HCT116 (cell line): ENCODE measurements around the gene ZDHHC9. TPM values are rescaled to one million over a fixed set of nuclear protein-coding genes. Genes with fewer than 3 reads are reported as not detected.

ENCODE experiments used
- ATAC-seq: fragments of 200-7000 bp; cut with Tn5 transposase; 2 replicates; pipeline ENCODE4 v1.9.1; 2020; ENCODE audit warnings: mild to moderate bottlenecking, moderate library complexity
- BruUV-seq: library from RNA; stranded (reverse); fragments of 400-500 nt; replicated peaks from 2 replicates; lab custom pipeline; 2021; lab: Mats Ljungman, UMichigan
- CTCF ChIA-PET: fragments of 300-600 bp; sonication (Branson Sonifier 250); formaldehyde crosslinking; loops from one replicate; lab custom pipeline; 2021; ENCODE audit warnings: antibody characterized with exemption; lab: Charles Lee
- POLR2A ChIA-PET: fragments of 300-600, 350-600 bp; sonication (Branson Sonifier 250); formaldehyde crosslinking; loops from one replicate; lab custom pipeline; 2021; ENCODE audit warnings: antibody characterized with exemption; lab: Charles Lee
- RAD21 ChIA-PET, 2 experiments: fragments of 300-600 bp; sonication (Branson Sonifier 250); formaldehyde crosslinking; loops; one replicate each; lab custom pipeline; 2023; ENCODE audit warnings: low total read pairs in 2 of 2; ENCODE audit not compliant: uncharacterized antibody in 2 of 2, unreplicated experiment in 2 of 2, low non-redundant PET in 1 of 2; lab: Charles Lee
- DNase-seq: peaks from one replicate; pipeline ENCODE4 v3.0.0-alpha.2; 2010; ENCODE audit warnings: low read depth, low spot score
- H2AFZ ChIP-seq: fragments of 200-600 bp; shearing (Covaris generic), sonication (generic); 2 replicates; pipeline ENCODE4 v1.6.1; 2017; ENCODE audit warnings: low read depth, mixed run types, mixed read lengths, antibody characterized with exemption, low read length; ENCODE audit not compliant: poor library complexity, severe bottlenecking
- H3K27ac ChIP-seq: 2 replicates; pipeline ENCODE4 v1.5.1; 2012; ENCODE audit warnings: low read depth, low read length
- H3K27me3 ChIP-seq: fragments of 200-600 bp; sonication (generic); 2 replicates; pipeline ENCODE4 v1.6.1; 2016; ENCODE audit warnings: mixed run types, low read length, mixed read lengths; ENCODE audit not compliant: insufficient read depth
- H3K36me3 ChIP-seq, 2 experiments: fragments of 200-500 bp in 1 of 2; fragments of 200-600 bp in 1 of 2; sonication (Bioruptor generic) in 1 of 2; sonication (generic) in 1 of 2; 2 replicates each; pipeline versions ENCODE4 v1.5.1 to v1.6.1; 2014 to 2016; ENCODE audit warnings: low read length in 2 of 2, inconsistent platforms in 1 of 2, mixed read lengths in 1 of 2, mixed run types in 1 of 2; ENCODE audit not compliant: insufficient read depth in 2 of 2, control insufficient read depth in 1 of 2
- H3K4me1 ChIP-seq, 2 experiments: fragments of 200-600 bp in 1 of 2; sonication (generic) in 1 of 2; 2 replicates each; pipeline versions ENCODE4 v1.5.1 to v1.6.1; 2012 to 2017; ENCODE audit warnings: low read length in 2 of 2, inconsistent platforms in 1 of 2, mild to moderate bottlenecking in 1 of 2, mixed read lengths in 1 of 2, mixed run types in 1 of 2, moderate library complexity in 1 of 2; ENCODE audit not compliant: insufficient read depth in 2 of 2, control insufficient read depth in 1 of 2
- H3K4me2 ChIP-seq: fragments of 200-600 bp; sonication (generic); 2 replicates; pipeline ENCODE4 v1.6.1; 2017; ENCODE audit warnings: mixed run types, low read length, mixed read lengths
- H3K4me3 ChIP-seq, 2 experiments: fragments of 200-600 bp in 1 of 2; sonication (generic) in 1 of 2; replicated peaks in 1 of 2; 2 replicates each; pipeline ENCODE4 v1.5.1; 2011 to 2016; ENCODE audit warnings: low read length in 2 of 2, control low read depth in 1 of 2, low read depth in 1 of 2, mild to moderate bottlenecking in 1 of 2, mixed read lengths in 1 of 2, mixed run types in 1 of 2
- H3K79me2 ChIP-seq: fragments of 200-600 bp; sonication (generic); 2 replicates; pipeline ENCODE4 v1.6.1; 2017; ENCODE audit warnings: mild to moderate bottlenecking, mixed run types, low read length, moderate library complexity, mixed read lengths; ENCODE audit not compliant: insufficient read depth
- H3K9ac ChIP-seq: fragments of 200-600 bp; sonication (generic); 2 replicates; pipeline ENCODE4 v1.6.1; 2016; ENCODE audit warnings: low read length, mixed read lengths
- H3K9me2 ChIP-seq: fragments of 200-600 bp; sonication (generic), shearing (Covaris generic); 2 replicates; pipeline ENCODE4 v1.6.1; 2017; ENCODE audit warnings: mixed run types, mild to moderate bottlenecking, moderate library complexity; ENCODE audit not compliant: insufficient read depth
- H3K9me3 ChIP-seq, 2 experiments: fragments of 200-500 bp in 1 of 2; fragments of 200-600 bp in 1 of 2; sonication (Bioruptor generic) in 1 of 2; sonication (generic) in 1 of 2; 2 replicates each; pipeline ENCODE4 v1.6.1; 2014 to 2017; ENCODE audit warnings: low read length in 2 of 2, mixed read lengths in 2 of 2, inconsistent platforms in 1 of 2, low read depth in 1 of 2, mild to moderate bottlenecking in 1 of 2, mixed run types in 1 of 2, moderate library complexity in 1 of 2; ENCODE audit not compliant: control insufficient read depth in 1 of 2, insufficient read depth in 1 of 2
- H4K20me1 ChIP-seq: fragments of 200-600 bp; sonication (generic), shearing (Covaris generic); 2 replicates; pipeline ENCODE4 v1.6.1; 2017; ENCODE audit warnings: mixed run types, mild to moderate bottlenecking, moderate library complexity; ENCODE audit not compliant: insufficient read depth
- ATF3 ChIP-seq: IDR thresholded peaks from 2 replicates; pipeline ENCODE4 v1.6.1; 2012
- CEBPB ChIP-seq: IDR thresholded peaks from 2 replicates; pipeline ENCODE4 v1.6.1; 2012; ENCODE audit warnings: low read depth
- CTCF ChIP-seq, 3 experiments: fragments of 200-600 bp in 1 of 3; sonication (generic) in 1 of 3; IDR thresholded peaks in 2 of 3; conservative IDR thresholded peaks in 1 of 3; 2 replicates each; pipeline ENCODE4 v1.5.1; 2012 to 2017; ENCODE audit warnings: low read depth in 2 of 3, low read length in 2 of 3, antibody characterized with exemption in 1 of 3, borderline replicate concordance in 1 of 3, control low read depth in 1 of 3, mild to moderate bottlenecking in 1 of 3, mixed read lengths in 1 of 3, mixed run types in 1 of 3, moderate library complexity in 1 of 3; ENCODE audit not compliant: insufficient read depth in 1 of 3
- ELF1 ChIP-seq: IDR thresholded peaks from 2 replicates; pipeline ENCODE4 v1.6.1; 2012; ENCODE audit warnings: low read depth, borderline replicate concordance
- EZH2 ChIP-seq: fragments of 200-600 bp; sonication (generic); IDR thresholded peaks from 2 replicates; pipeline ENCODE4 v1.6.1; 2017; ENCODE audit warnings: antibody characterized with exemption, mixed run types
- EZH2phosphoT487 ChIP-seq: fragments of 200-600 bp; IDR thresholded peaks from 2 replicates; pipeline ENCODE4 v1.6.1; 2018; ENCODE audit warnings: antibody characterized with exemption, borderline replicate concordance
- FOSL1 ChIP-seq: IDR thresholded peaks from 2 replicates; pipeline ENCODE4 v1.6.1; 2012; ENCODE audit warnings: low read depth
- JUND ChIP-seq: IDR thresholded peaks from 2 replicates; pipeline ENCODE4 v1.6.1; 2012
- POLR2AphosphoS5 ChIP-seq: IDR thresholded peaks from 2 replicates; pipeline ENCODE4 v1.6.1; 2011; ENCODE audit warnings: mild to moderate bottlenecking, low read depth, low read length, moderate library complexity
- RAD21 ChIP-seq: IDR thresholded peaks from 2 replicates; pipeline ENCODE4 v1.6.1; 2012; ENCODE audit warnings: low read depth, mild to moderate bottlenecking
- REST ChIP-seq: IDR thresholded peaks from 2 replicates; pipeline ENCODE4 v1.6.1; 2012; ENCODE audit warnings: low read depth
- SIN3A ChIP-seq: IDR thresholded peaks from 2 replicates; pipeline ENCODE4 v1.6.1; 2012; ENCODE audit warnings: low read depth
- SP1 ChIP-seq: IDR thresholded peaks from 2 replicates; pipeline ENCODE4 v1.6.1; 2012; ENCODE audit warnings: low read depth
- TCF7L2 ChIP-seq: IDR thresholded peaks from 2 replicates; pipeline ENCODE4 v1.7.0; 2011; ENCODE audit warnings: borderline replicate concordance, inconsistent platforms; ENCODE audit not compliant: insufficient read depth, insufficient read length; ENCODE audit errors: extremely low read depth
- ZBTB33 ChIP-seq: IDR thresholded peaks from 2 replicates; pipeline ENCODE4 v1.6.1; 2011; ENCODE audit warnings: mild to moderate bottlenecking, low read length, moderate library complexity; ENCODE audit not compliant: insufficient replicate concordance; ENCODE audit errors: extremely low read depth
- ZFX ChIP-seq: fragments of 450-650 bp; IDR thresholded peaks from 2 replicates; pipeline ENCODE4 v1.6.1; 2017
- ZNF274 ChIP-seq: fragments of 200-500 bp; sonication (Bioruptor generic); IDR thresholded peaks from 2 replicates; pipeline ENCODE4 v1.6.1; 2014; ENCODE audit warnings: mild to moderate bottlenecking, low read depth, low read length, inconsistent platforms
- intact Hi-C: fragments of 100-400 bp; cut with micrococcal nuclease; formaldehyde crosslinking; loops from 2 replicates; pipeline ENCODE4 v1.10.0; 2022
- total RNA-seq: library from RNA; stranded (reverse); gene quantifications from one replicate; pipeline ENCODE4 v1.2.1, GENCODE V29; 2021; ENCODE audit not compliant: unreplicated experiment

ZDHHC9 gene
- total RNA-seq, 1 experiment from 2014 or later: 18.9 TPM

- no TSS peak for BruUV-seq
- Histone ChIP-seq H3K9me3 (no peaks in the 10 kb centered on the region), H2AFZ (no peak overlapping the region), H3K9ac (no peak overlapping the region), H3K79me2 (no peaks in the 10 kb centered on the region)
- ATAC-seq (peak; percentile 78), DNase-seq (no peak)
- CTCF ChIA-PET: interaction anchor here (1.2 kb wide), 1 partner anchor 21 kb away, joined by 3 read pairs; no protein-coding TSS in a partner anchor
- TF ChIP-seq REST (no peak), FOSL1 (no peak), EZH2 (no peak), SIN3A (no peak), CEBPB (no peak), EZH2phosphoT487 (no peak), TCF7L2 (no peak), ZNF274 (no peak), CTCF (IDR thresholded peaks at IDR 0.05 in 2 of 3, conservative IDR thresholded peaks at IDR 0.05 in 1 of 3; ENCODE audit: borderline replicate concordance in 1 of 3, insufficient read depth in 1 of 3, low read depth in 2 of 3, low read length in 2 of 3) (peak; percentile 27 to 54 (median 53); a peak in 5 of 6 replicates), ZFX (no peak), SP1 (no peak), JUND (no peak), ELF1 (no peak), POLR2AphosphoS5 (no peak), RAD21 (peak; percentile 30; the same call in 1 of the 2 replicates), ZBTB33 (no peak), ATF3 (no peak)
- TF ChIP-seq, all 23 proteins: peak for 2
- Histone ChIP-seq H3K9me2 (no peaks in the 10 kb centered on the region), H3K4me2 (no peak overlapping the region), H4K20me1 (no peaks in the 10 kb centered on the region), H3K27me3 (no peaks in the 10 kb centered on the region), H3K36me3 (no peaks in the 10 kb centered on the region), H3K4me1 (no peaks in the 10 kb centered on the region), H3K27ac (no peak overlapping the region), H3K4me3 (no peak overlapping the region)
- POLR2A ChIA-PET: no interaction called here
- intact Hi-C loops: loop anchor here (2.0 kb wide), 1 partner anchor 218 kb away; no protein-coding TSS in a partner anchor
- RAD21 ChIA-PET: no interaction called here
Measured at GRCh38 chrX:129823115-129823514, 20.6 kb downstream of the ZDHHC9 start.
